Keratinocyte (primary cell): Measurements from ENCODE around the gene OVCH2. TPM values are rescaled to one million over a fixed set of nuclear protein-coding genes. Genes with fewer than 3 reads are reported as not detected.

Experiments used
- DNase-seq: peaks from one replicate; pipeline ENCODE4 v3.0.0-alpha.2; 2011; ENCODE audit warnings: low read depth, missing footprints, low spot score
- FAIRE-seq: peaks from 2 replicates; lab custom pipeline; 2011; peaks lifted over from hg19 to GRCh38; lab: Jason Lieb, UNC
- H2AFZ ChIP-seq: 2 replicates; pipeline ENCODE4 v1.6.0; 2012; ENCODE audit warnings: low read length, control low read depth, inconsistent platforms; ENCODE audit not compliant: control insufficient read depth
- H3K27ac ChIP-seq: 2 replicates; pipeline ENCODE4 v1.5.1; 2011; ENCODE audit warnings: low read length; ENCODE audit not compliant: control insufficient read depth, insufficient read depth
- H3K27me3 ChIP-seq: 3 replicates; pipeline ENCODE4 v1.6.0; 2011; ENCODE audit warnings: low read length; ENCODE audit not compliant: control insufficient read depth, insufficient read depth; ENCODE audit errors: extremely low read depth
- H3K36me3 ChIP-seq, 2 experiments: 2 replicates in 1 of 2; 3 replicates in 1 of 2; pipeline ENCODE4 v1.5.1; 2011; ENCODE audit warnings: low read length in 2 of 2, mild to moderate bottlenecking in 1 of 2; ENCODE audit not compliant: control insufficient read depth in 2 of 2, insufficient read depth in 2 of 2; ENCODE audit errors: extremely low read depth in 1 of 2
- H3K4me1 ChIP-seq: 3 replicates; pipeline ENCODE4 v1.5.1; 2011; ENCODE audit warnings: low read length; ENCODE audit not compliant: control insufficient read depth, insufficient read depth; ENCODE audit errors: extremely low read depth
- H3K4me2 ChIP-seq: 3 replicates; pipeline ENCODE4 v1.6.0; 2011; ENCODE audit warnings: low read depth, low read length; ENCODE audit not compliant: control insufficient read depth, insufficient read depth; ENCODE audit errors: extremely low read depth
- H3K4me3 ChIP-seq, 3 experiments: fragments of 200-600 bp in 1 of 3; sonication (generic) in 1 of 3; 2 replicates in 2 of 3; 3 replicates in 1 of 3; pipeline ENCODE4 v1.5.1; 2011 to 2016; ENCODE audit warnings: low read length in 3 of 3, mild to moderate bottlenecking in 3 of 3, control low read depth in 2 of 3, inconsistent platforms in 1 of 3, low read depth in 1 of 3, mixed read lengths in 1 of 3, mixed run types in 1 of 3, moderate library complexity in 1 of 3; ENCODE audit not compliant: control insufficient read depth in 2 of 3, insufficient read depth in 2 of 3; ENCODE audit errors: extremely low read depth in 1 of 3
- H3K79me2 ChIP-seq: 2 replicates; pipeline ENCODE4 v1.6.0; 2012; ENCODE audit warnings: low read length; ENCODE audit not compliant: control insufficient read depth, insufficient read depth
- H3K9ac ChIP-seq: 3 replicates; pipeline ENCODE4 v1.6.0; 2011; ENCODE audit warnings: low read length; ENCODE audit not compliant: control insufficient read depth, insufficient read depth; ENCODE audit errors: extremely low read depth
- H3K9me1 ChIP-seq: 3 replicates; pipeline ENCODE4 v1.6.0; 2011; ENCODE audit warnings: low read length; ENCODE audit not compliant: control insufficient read depth, insufficient read depth; ENCODE audit errors: extremely low read depth
- H3K9me3 ChIP-seq: 2 replicates; pipeline ENCODE4 v1.5.1; 2012; ENCODE audit warnings: low read depth, low read length; ENCODE audit not compliant: control insufficient read depth
- H4K20me1 ChIP-seq: 3 replicates; pipeline ENCODE4 v1.6.0; 2011; ENCODE audit warnings: low read length; ENCODE audit not compliant: control insufficient read depth, insufficient read depth; ENCODE audit errors: extremely low read depth
- EZH2 ChIP-seq: IDR thresholded peaks from one replicate; pipeline ENCODE4 v1.6.1; 2012; ENCODE audit warnings: inconsistent platforms, mild to moderate bottlenecking, low read length, moderate library complexity
- dilution Hi-C: fragments of 300-500 bp; cut with MboI; formaldehyde crosslinking; loops from one replicate; pipeline ENCODE4 v1.7.0; 2020; ENCODE audit warnings: low sequenced_read_pairs; ENCODE audit not compliant: extremely low pct_ligation_motif_present
- polyA plus RNA-seq, 5 experiments: library from polyadenylated mRNA; depleted of rRNA in 3 of 5; stranded (reverse) in 3 of 5; stranded (forward) in 1 of 5; unstranded in 1 of 5; fragments of >200 nt; gene quantifications; 1 replicate in 1 of 5; 2 replicates in 3 of 5; 3 replicates in 1 of 5; pipeline versions ENCODE4 v1.2.1 to v1.2.3, GENCODE V29; 2011 to 2012; ENCODE audit warnings: missing spikeins in 2 of 5, low read depth in 1 of 5, low replicate concordance in 1 of 5
- TF ChIP-seq, protein P1 (sequence below), 3 experiments: IDR thresholded peaks in 1 of 3; conservative IDR thresholded peaks in 1 of 3; optimal IDR thresholded peaks in 1 of 3; 2 replicates in 2 of 3; 3 replicates in 1 of 3; pipeline versions ENCODE3 to v1.5.1; 2011; ENCODE audit warnings: low read length in 3 of 3, mild to moderate bottlenecking in 3 of 3, moderate library complexity in 2 of 3, control low read depth in 1 of 3, inconsistent platforms in 1 of 3; ENCODE audit not compliant: insufficient read depth in 2 of 3; ENCODE audit errors: extremely low read depth in 1 of 3

OVCH2 gene
- polyA plus RNA-seq, 1 donor (not counting 4 experiments of a cell fraction or from before 2014, with no cell fraction given), result 2.8 TPM

DNA sequence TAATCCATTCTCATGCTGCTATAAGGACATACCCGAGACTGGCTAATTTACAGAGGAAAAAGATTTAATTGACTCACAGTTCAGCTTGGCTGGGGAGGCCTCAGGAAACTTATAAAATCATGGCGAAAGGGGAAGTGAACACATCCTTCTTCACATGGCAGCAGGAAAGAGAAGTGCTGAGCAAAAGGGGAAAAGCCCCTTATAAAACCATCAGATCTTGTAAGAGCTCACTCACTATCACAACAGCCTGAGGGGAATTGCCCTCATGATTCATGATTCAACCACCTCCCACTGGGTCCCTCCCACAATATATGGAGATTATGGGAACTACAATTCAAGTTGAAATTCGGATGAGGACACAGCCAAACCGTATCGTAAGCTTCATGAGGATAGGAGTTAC lies 29.2 kb downstream of the OVCH2 start:
- TF ChIP-seq, protein P1, sequence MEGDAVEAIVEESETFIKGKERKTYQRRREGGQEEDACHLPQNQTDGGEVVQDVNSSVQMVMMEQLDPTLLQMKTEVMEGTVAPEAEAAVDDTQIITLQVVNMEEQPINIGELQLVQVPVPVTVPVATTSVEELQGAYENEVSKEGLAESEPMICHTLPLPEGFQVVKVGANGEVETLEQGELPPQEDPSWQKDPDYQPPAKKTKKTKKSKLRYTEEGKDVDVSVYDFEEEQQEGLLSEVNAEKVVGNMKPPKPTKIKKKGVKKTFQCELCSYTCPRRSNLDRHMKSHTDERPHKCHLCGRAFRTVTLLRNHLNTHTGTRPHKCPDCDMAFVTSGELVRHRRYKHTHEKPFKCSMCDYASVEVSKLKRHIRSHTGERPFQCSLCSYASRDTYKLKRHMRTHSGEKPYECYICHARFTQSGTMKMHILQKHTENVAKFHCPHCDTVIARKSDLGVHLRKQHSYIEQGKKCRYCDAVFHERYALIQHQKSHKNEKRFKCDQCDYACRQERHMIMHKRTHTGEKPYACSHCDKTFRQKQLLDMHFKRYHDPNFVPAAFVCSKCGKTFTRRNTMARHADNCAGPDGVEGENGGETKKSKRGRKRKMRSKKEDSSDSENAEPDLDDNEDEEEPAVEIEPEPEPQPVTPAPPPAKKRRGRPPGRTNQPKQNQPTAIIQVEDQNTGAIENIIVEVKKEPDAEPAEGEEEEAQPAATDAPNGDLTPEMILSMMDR (optimal IDR thresholded peaks at IDR 0.05 in 1 of 3, IDR thresholded peaks at IDR 0.05 in 1 of 3, conservative IDR thresholded peaks at IDR 0.05 in 1 of 3; ENCODE audit: extremely low read depth in 1 of 3, insufficient read depth in 2 of 3, low read length in 3 of 3), result no peak
- TF ChIP-seq EZH2, result no peak
- H3K27ac ChIP-seq, result peak overlapping the region; percentile 46
- FAIRE-seq, result peak; percentile 84
- no peak overlapping the region for H3K4me3 ChIP-seq
- peak overlapping the region; percentile 43 for H2AFZ ChIP-seq
- H3K4me2 ChIP-seq, result no peak overlapping the region
- peak; percentile 60 for DNase-seq
- no peaks in the 10 kb centered on the region for H3K79me2 ChIP-seq
- H4K20me1 ChIP-seq, result no peaks in the 10 kb centered on the region
- dilution Hi-C loops, result no loop called here
- H3K9me3 ChIP-seq, result no peaks in the 10 kb centered on the region
- no peaks in the 10 kb centered on the region for H3K9me1 ChIP-seq
- H3K9ac ChIP-seq, result no peak overlapping the region
- no peaks in the 10 kb centered on the region for H3K27me3 ChIP-seq
- H3K36me3 ChIP-seq, result no peaks in the 10 kb centered on the region
- peaks cover 29% of the 10 kb centered on the region for H3K4me1 ChIP-seq

DNA sequence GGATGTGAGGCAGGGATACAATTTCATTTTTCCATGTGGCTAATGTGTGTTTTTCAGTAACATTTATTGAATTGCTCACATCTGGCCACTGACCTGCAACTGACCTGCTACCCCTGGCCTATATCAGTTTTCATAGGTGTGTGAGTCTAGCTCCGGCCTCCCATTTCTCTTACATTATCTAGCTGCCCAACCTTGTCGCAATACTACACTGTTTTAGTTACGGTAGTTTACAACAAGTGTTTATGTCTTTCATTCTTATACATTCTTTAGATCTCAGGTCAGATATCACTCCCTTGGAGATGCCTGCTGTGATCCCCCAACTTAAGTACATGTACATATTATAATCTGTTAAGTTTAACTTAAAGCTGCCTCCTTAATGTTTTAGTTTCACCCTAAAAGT lies 30.6 kb downstream of the OVCH2 start:
- H3K9me1 ChIP-seq, result no peaks in the 10 kb centered on the region
- H3K4me2 ChIP-seq, result no peak overlapping the region
- H3K79me2 ChIP-seq, result no peaks in the 10 kb centered on the region
- no peak overlapping the region for H3K27ac ChIP-seq
- no peaks in the 10 kb centered on the region for H3K9me3 ChIP-seq
- dilution Hi-C loops, result no loop called here
- no peak for DNase-seq
- H3K27me3 ChIP-seq, result no peaks in the 10 kb centered on the region
- no peak overlapping the region for H3K9ac ChIP-seq
- no peaks in the 10 kb centered on the region for H4K20me1 ChIP-seq
- H3K36me3 ChIP-seq, result no peaks in the 10 kb centered on the region
- H3K4me3 ChIP-seq, result no peak overlapping the region
- no peak overlapping the region for H2AFZ ChIP-seq
- FAIRE-seq, result peak; percentile 49
- TF ChIP-seq, protein P1 (optimal IDR thresholded peaks at IDR 0.05 in 1 of 3, IDR thresholded peaks at IDR 0.05 in 1 of 3, conservative IDR thresholded peaks at IDR 0.05 in 1 of 3; ENCODE audit: extremely low read depth in 1 of 3, insufficient read depth in 2 of 3, low read length in 3 of 3), result no peak
- no peak for TF ChIP-seq EZH2
- peaks cover 43% of the 10 kb centered on the region for H3K4me1 ChIP-seq
